Activated CD4-positive, alpha-beta T cell treated with anti-CD3 and anti-CD28 coated beads, Interleukin-2, amount 50 U/mL, for 48 hours (primary cell): ENCODE measurements around the gene JAG2.

Experiments used
- DNase-seq, 2 experiments: peaks; one replicate each; pipeline ENCODE4 v3.0.0-alpha.2; 2020

JAG2 gene

GRCh38 chr14:105203057-105203531 lies 34.5 kb upstream of the JAG2 start:
- peak; percentile 73 to 80 for DNase-seq

GRCh38 chr14:105201925-105202513 lies 33.4 kb upstream of the JAG2 start:
- DNase-seq: peak; percentile 40 to 54

- no peak for DNase-seq
Observed at GRCh38 chr14:105201156-105201924, 32.8 kb upstream of the JAG2 start.

- no peak for DNase-seq
Observed at GRCh38 chr14:105200641-105201040, 32.1 kb upstream of the JAG2 start.

GRCh38 chr14:105200074-105200473 lies 31.5 kb upstream of the JAG2 start:
- DNase-seq: no peak

GRCh38 chr14:105199093-105199492 lies 30.5 kb upstream of the JAG2 start:
- DNase-seq: no peak

GRCh38 chr14:105198588-105198987 lies 30.0 kb upstream of the JAG2 start:
- DNase-seq: no peak

GRCh38 chr14:105197211-105197641 lies 28.6 kb upstream of the JAG2 start:
- no peak for DNase-seq

- DNase-seq: no peak
Observed at GRCh38 chr14:105196265-105196960, 27.8 kb upstream of the JAG2 start.

- no peak for DNase-seq
Observed at GRCh38 chr14:105195522-105196264, 27.1 kb upstream of the JAG2 start.

GRCh38 chr14:105195051-105195450 lies 26.5 kb upstream of the JAG2 start:
- DNase-seq: no peak

GRCh38 chr14:105193916-105194782 lies 25.6 kb upstream of the JAG2 start:
- DNase-seq: peak; percentile 46 to 57

- peak in 1 of 2 experiments; percentile 33 for DNase-seq
Observed at GRCh38 chr14:105192866-105193731, 24.5 kb upstream of the JAG2 start.

GRCh38 chr14:105187935-105188524 lies 19.5 kb upstream of the JAG2 start:
- no peak for DNase-seq

- no peak for DNase-seq
Observed at GRCh38 chr14:105187116-105187515, 18.5 kb upstream of the JAG2 start.

- DNase-seq: no peak
Observed at GRCh38 chr14:105185973-105186372, 17.4 kb upstream of the JAG2 start.

GRCh38 chr14:105185001-105185400 lies 16.4 kb upstream of the JAG2 start:
- no peak for DNase-seq

GRCh38 chr14:105184461-105184860 lies 15.9 kb upstream of the JAG2 start:
- no peak for DNase-seq

GRCh38 chr14:105182296-105183020 lies 13.9 kb upstream of the JAG2 start:
- DNase-seq: no peak
